ENCODE results near the gene GEMIN7. TPM values are rescaled to one million over a fixed set of nuclear protein-coding genes. Genes with fewer than 3 reads are reported as not detected.

Gene GEMIN7
- total and polyA plus RNA-seq, 12 donors: 4.0 to 29.0 (median 16.3) TPM

DNA sequence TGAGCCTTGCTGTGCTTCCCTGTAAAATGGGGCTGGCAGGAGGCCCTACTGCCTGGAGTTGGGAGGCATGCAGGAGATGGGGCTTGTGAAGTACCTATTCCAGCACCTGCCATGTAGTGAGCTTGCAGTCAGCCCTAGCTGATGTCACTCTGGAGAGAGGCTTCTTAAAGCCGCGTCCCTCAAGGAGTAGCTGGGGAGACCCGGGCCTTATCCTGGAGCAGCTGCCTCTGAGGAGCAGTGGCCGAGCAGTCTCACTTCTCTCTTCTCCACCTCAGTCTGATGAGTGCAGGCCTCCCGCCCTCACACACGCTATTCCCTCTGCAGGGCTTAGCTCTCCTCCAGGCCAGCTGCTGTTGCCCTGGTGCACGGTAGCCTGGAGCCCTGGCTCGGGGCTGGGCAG is 22.2 kb upstream of the GEMIN7 start:
- Histone ChIP-seq H3K4me3 (no peak overlapping the region), H3K4me1 (replicated peaks in 1 of 2) (no peaks in the 10 kb centered on the region), H3K27me3 (no peaks in the 10 kb centered on the region), H3K9me3 (replicated peaks in 1 of 3) (no peaks in the 10 kb centered on the region), H3K36me3 (replicated peaks in 1 of 2) (peaks cover 0 to 95% of the 10 kb centered on the region in 2 donors), H3K27ac (no peak overlapping the region)
- intact Hi-C loops (cut with DNase I): loop anchor here in 1 of 2 donors (10.0 kb wide), 1 partner anchor 92 kb away; no protein-coding TSS in a partner anchor
- no peak for TF ChIP-seq POLR2A (IDR thresholded peaks at IDR 0.05)
- TF ChIP-seq, protein P1, sequence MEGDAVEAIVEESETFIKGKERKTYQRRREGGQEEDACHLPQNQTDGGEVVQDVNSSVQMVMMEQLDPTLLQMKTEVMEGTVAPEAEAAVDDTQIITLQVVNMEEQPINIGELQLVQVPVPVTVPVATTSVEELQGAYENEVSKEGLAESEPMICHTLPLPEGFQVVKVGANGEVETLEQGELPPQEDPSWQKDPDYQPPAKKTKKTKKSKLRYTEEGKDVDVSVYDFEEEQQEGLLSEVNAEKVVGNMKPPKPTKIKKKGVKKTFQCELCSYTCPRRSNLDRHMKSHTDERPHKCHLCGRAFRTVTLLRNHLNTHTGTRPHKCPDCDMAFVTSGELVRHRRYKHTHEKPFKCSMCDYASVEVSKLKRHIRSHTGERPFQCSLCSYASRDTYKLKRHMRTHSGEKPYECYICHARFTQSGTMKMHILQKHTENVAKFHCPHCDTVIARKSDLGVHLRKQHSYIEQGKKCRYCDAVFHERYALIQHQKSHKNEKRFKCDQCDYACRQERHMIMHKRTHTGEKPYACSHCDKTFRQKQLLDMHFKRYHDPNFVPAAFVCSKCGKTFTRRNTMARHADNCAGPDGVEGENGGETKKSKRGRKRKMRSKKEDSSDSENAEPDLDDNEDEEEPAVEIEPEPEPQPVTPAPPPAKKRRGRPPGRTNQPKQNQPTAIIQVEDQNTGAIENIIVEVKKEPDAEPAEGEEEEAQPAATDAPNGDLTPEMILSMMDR (IDR thresholded peaks at IDR 0.05): no peak
- no peak for DNase-seq
- 85 to 93% (median 88%) methylated on average over 5 to 8 of the region's 8 CpGs for WGBS, 4 donors

DNA sequence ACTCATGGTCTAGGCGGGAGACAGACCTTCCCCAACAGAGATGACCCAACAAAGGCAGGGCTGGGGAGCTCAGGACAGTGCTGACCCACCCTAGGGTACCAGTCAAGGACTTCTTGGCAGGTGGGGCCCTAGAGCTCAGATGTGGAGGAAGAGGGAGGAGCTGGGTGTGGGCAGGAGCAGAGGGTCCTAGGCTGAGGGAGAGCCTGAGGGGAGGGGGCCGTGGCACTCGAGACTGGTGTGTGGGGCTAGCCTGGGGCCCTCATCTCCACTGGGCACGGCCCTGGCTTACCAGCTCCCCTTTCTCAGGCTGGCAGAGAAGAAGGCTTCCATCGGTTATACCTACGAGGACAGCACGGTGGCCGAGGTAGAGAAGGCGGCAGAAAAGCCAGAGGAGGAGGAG is 21.6 kb upstream of the GEMIN7 start:
- Histone ChIP-seq H3K27me3 (no peaks in the 10 kb centered on the region), H3K9me3 (replicated peaks in 1 of 3) (no peaks in the 10 kb centered on the region), H3K27ac (no peak overlapping the region), H3K36me3 (replicated peaks in 1 of 2) (peaks cover 0 to 99% of the 10 kb centered on the region in 2 donors), H3K4me1 (replicated peaks in 1 of 2) (no peaks in the 10 kb centered on the region), H3K4me3 (no peak overlapping the region)
- intact Hi-C loops (cut with DNase I): loop anchor here in 1 of 2 donors (10.0 kb wide), 1 partner anchor 93 kb away; no protein-coding TSS in a partner anchor
- WGBS, 4 donors: 76 to 89% (median 84%) methylated on average over 5 to 9 of the region's 9 CpGs
- no peak for TF ChIP-seq POLR2A (IDR thresholded peaks at IDR 0.05)
- TF ChIP-seq, protein P1 (IDR thresholded peaks at IDR 0.05): no peak
- DNase-seq: no peak

DNA sequence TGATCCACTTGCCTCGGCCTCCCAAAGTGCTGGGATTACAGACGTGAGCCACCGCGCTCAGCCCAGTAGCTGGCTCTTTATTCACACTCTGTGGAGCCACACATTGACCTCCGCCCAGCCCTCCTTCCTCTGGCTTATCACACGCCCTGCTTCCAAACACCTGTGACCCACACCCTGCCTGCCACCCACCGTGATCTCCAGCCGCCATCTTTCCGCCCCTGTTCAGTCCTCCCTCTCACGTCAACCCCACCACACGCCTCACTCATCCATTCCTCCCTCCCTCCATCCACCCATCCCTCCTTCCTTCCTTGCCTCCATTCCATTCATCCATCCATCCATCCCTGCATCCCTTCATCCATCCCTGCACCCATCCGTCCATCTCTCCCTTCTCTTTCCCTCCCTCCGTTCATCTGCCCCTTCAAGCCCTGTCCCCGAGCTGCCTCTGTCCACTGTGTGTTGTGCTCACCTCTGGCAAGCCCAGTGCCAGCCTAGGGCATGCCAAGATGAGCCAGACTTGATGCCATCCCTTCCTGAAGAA is 20.4 kb upstream of the GEMIN7 start:
- no peak overlapping the region for H3K4me3 ChIP-seq
- no peak for DNase-seq
- no peak overlapping the region for H3K27ac ChIP-seq
- H3K4me1 ChIP-seq (replicated peaks in 1 of 2): no peaks in the 10 kb centered on the region
- H3K9me3 ChIP-seq (replicated peaks in 1 of 3): no peaks in the 10 kb centered on the region
- peaks cover 0 to 96% of the 10 kb centered on the region in 2 donors for H3K36me3 ChIP-seq (replicated peaks in 1 of 2)
- 83 to 86% (median 85%) methylated on average over 14 of the region's 14 CpGs for WGBS, 4 donors
- H3K27me3 ChIP-seq: no peaks in the 10 kb centered on the region
- intact Hi-C loops (cut with DNase I): loop anchor here in 1 of 2 donors (10.0 kb wide), 1 partner anchor 94 kb away; no protein-coding TSS in a partner anchor
- TF ChIP-seq, protein P1 (IDR thresholded peaks at IDR 0.05): no peak

DNA sequence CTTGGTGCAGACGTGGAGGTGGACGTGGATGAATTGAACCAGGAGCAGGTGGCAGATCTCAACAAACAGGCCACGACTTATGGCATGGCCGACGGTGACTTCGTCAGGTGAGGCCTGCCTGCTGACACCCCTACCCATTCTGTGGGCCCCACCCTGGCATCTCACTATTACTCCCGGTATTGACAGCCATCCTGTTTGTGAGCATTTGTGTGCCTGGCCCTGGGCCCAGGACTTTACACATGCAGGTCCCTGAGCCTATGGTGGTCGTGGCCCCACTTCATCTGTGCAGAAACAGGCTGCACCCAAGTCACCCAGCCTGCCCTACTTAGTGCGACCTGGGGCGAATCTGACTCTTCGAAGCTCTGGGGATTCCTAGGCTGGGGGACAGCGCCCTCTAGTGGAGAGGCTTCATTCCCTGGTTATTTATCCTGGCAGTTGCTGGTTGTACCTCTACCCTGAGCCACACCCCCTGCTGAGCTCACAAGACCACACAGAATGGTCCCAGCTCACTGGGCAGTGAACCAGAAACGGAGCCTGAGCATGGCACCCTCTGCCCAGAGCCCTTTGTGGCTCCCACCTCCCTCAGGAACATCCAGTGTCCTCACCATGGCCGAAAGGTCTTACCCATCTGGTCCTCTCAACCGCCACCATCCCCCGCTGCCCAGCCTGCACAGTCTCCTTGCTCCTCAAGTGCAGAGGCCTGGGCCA is 19.6 kb upstream of the GEMIN7 start:
- DNase-seq: peak; percentile 75 to 93 (median 85)
- TF ChIP-seq POLR2A (IDR thresholded peaks at IDR 0.05): no peak
- TF ChIP-seq, protein P1 (IDR thresholded peaks at IDR 0.05): peak; percentile 85 to 96 (median 88)
- Histone ChIP-seq H3K36me3 (replicated peaks in 1 of 2) (peaks cover 0 to 96% of the 10 kb centered on the region in 2 donors), H3K9me3 (replicated peaks in 1 of 3) (no peaks in the 10 kb centered on the region), H3K4me3 (no peak overlapping the region), H3K27me3 (no peaks in the 10 kb centered on the region), H3K27ac (no peak overlapping the region), H3K4me1 (replicated peaks in 1 of 2) (no peaks in the 10 kb centered on the region)
- intact Hi-C loops (cut with DNase I): loop anchor here in 1 of 2 donors (10.0 kb wide), 1 partner anchor 95 kb away; no protein-coding TSS in a partner anchor
- WGBS, 4 donors: 53 to 77% (median 60%) methylated on average over 10 to 16 of the region's 16 CpGs

All from adrenal gland (tissue), 12 donors.